Activated CD4-positive, alpha-beta T cell treated with anti-CD3 and anti-CD28 coated beads for 36 hours (primary cell): ENCODE results near the gene OSGIN1. TPM values are rescaled to one million over a fixed set of nuclear protein-coding genes. Genes with fewer than 3 reads are reported as not detected.

Experiments used
- ATAC-seq: fragments of 200-7000 bp; cut with Tn5 transposase; one replicate; pipeline ENCODE4 v1.10.0; 2021; ENCODE audit warnings: mild to moderate bottlenecking, moderate library complexity
- CTCF ChIA-PET: fragments of 350-600 bp; sonication (Branson Sonifier 250); formaldehyde crosslinking; loops from one replicate; lab custom pipeline; 2021; ENCODE audit warnings: antibody characterized with exemption; lab: Charles Lee
- POLR2A ChIA-PET: fragments of 350-600 bp; sonication (Branson Sonifier 250); formaldehyde crosslinking; loops from one replicate; lab custom pipeline; 2021; ENCODE audit warnings: antibody characterized with exemption, inconsistent platforms; lab: Charles Lee
- DNase-seq: peaks from one replicate; pipeline ENCODE4 v3.0.0-alpha.2; 2020
- H3K27ac Mint-ChIP-seq: one replicate; pipeline ENCODE4 v1.8.0; 2021; ENCODE audit warnings: mixed read lengths
- H3K27me3 Mint-ChIP-seq: one replicate; pipeline ENCODE4 v1.8.0; 2021; ENCODE audit warnings: mixed read lengths
- H3K36me3 Mint-ChIP-seq: one replicate; pipeline ENCODE4 v1.8.0; 2021; ENCODE audit warnings: low read depth, mixed read lengths
- H3K4me1 Mint-ChIP-seq: one replicate; pipeline ENCODE4 v1.8.0; 2021; ENCODE audit warnings: mixed read lengths
- H3K4me3 Mint-ChIP-seq: one replicate; pipeline ENCODE4 v1.8.0; 2021; ENCODE audit warnings: mild to moderate bottlenecking, moderate library complexity, mixed read lengths
- H3K9me3 Mint-ChIP-seq: one replicate; pipeline ENCODE4 v1.8.0; 2021; ENCODE audit warnings: low read depth, mixed read lengths
- intact Hi-C, 2 experiments: fragments of 100-400 bp; cut with DNase I in 1 of 2; cut with micrococcal nuclease in 1 of 2; formaldehyde crosslinking; loops; one replicate each; pipeline versions ENCODE4 v1.14.2 to v1.15.1; 2022 to 2024; cut with DNase I, micrococcal nuclease
- total RNA-seq, 2 experiments: library from RNA; stranded (reverse); gene quantifications; one replicate each; pipeline ENCODE4 v1.2.3, GENCODE V29; 2021

The OSGIN1 gene
- total RNA-seq, 2 experiments from 2014 or later: 0.75 to 1.0 TPM

DNA sequence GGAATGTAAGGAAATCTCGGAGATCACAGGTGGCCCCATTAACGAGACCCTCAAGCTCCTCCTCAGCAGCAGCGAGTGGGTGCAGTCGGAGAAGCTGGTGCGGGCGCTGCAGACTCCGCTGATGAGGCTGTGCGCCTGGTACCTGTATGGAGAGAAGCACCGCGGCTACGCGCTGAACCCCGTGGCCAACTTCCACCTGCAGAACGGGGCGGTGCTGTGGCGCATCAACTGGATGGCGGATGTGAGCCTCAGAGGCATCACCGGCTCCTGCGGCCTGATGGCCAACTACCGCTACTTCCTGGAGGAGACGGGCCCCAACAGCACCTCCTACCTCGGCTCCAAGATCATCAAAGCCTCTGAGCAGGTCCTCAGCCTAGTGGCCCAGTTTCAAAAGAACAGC lies 38.0 kb upstream of the OSGIN1 start:
- no peak for ATAC-seq
- no peak overlapping the region for H3K4me3 Mint-ChIP-seq
- H3K27me3 Mint-ChIP-seq: no peaks in the 10 kb centered on the region
- CTCF ChIA-PET: interaction anchor here (1.0 to 1.5 kb wide), 2 partner anchors 11 to 12 kb away, joined by 4 to 6 read pairs; no protein-coding TSS in a partner anchor
- intact Hi-C loops: no loop called here
- no peaks in the 10 kb centered on the region for H3K4me1 Mint-ChIP-seq
- H3K36me3 Mint-ChIP-seq: peaks cover 41% of the 10 kb centered on the region
- H3K9me3 Mint-ChIP-seq: no peaks in the 10 kb centered on the region
- no peak for DNase-seq
- POLR2A ChIA-PET: no interaction called here
- no peak overlapping the region for H3K27ac Mint-ChIP-seq

DNA sequence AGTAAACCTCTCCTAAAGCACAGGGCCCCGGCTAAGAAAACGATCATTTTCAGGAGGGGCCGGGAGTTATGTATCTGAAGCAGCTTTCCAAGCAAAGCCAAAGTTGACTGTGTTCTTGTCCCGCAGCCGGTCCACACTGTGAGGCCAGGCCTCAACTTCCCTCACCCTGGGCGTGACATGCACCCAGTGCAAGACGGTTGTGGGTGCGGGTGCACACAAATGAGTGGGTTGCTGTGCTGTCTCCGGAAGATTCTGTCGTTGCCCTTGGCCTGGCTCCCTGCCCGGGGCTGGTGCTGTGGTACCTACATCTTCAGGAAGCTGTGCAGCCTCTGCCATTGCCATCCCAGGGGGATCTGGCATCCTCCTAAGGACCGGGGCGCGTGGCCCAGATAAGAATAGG lies 37.5 kb upstream of the OSGIN1 start:
- intact Hi-C loops: no loop called here
- DNase-seq: no peak
- no peaks in the 10 kb centered on the region for H3K27me3 Mint-ChIP-seq
- CTCF ChIA-PET: no interaction called here
- H3K4me1 Mint-ChIP-seq: no peaks in the 10 kb centered on the region
- peaks cover 40% of the 10 kb centered on the region for H3K36me3 Mint-ChIP-seq
- H3K27ac Mint-ChIP-seq: no peak overlapping the region
- no peaks in the 10 kb centered on the region for H3K9me3 Mint-ChIP-seq
- no peak overlapping the region for H3K4me3 Mint-ChIP-seq
- ATAC-seq: no peak
- POLR2A ChIA-PET: no interaction called here

DNA sequence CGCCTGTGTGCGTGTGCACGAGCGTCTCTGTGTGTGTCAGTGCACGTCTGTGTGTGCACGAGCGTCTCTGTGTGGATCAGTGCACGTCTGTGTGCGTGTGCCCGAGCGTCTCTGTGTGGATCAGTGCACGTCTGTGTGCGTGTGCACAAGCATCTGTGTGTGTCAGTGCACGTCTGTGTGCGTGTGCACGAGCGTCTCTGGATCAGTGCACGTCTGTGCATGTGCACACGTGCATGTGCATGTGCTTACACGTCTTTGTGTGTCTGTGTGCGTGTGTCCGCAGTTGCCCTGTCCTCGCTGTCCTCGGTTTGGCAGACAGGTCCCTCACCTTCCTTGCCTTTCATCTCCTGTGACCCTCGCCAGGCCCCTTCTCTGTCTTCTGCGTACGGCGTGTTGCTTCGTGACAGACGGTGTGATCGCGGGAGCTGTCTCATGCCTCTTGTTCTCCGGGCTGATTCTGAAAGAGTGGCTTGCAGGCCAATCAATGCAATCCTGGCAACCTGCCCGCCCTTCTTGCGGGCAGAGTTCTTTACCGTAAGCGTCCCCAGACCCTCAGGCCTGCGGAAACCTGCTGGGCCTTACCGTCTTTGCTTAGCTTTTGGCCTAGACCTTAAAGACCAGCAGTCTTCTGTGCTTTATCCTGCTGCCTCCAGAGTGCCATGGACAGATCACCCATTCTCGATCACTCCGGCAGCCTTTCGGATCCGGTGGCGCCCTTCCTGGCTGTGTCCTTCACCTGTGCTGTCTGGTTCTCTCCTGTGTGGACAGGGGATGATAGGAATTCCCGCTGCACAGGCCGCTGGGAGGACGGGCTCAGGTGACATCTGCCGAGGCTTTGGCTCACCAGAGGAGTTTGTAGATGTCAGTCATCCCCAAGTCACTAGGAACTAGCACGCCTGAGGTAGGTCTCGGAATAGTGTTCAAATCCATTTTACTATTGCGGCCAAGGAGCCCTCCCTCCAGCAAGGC lies 35.6 kb upstream of the OSGIN1 start:
- ATAC-seq (no peak), DNase-seq (no peak)
- no peak overlapping the region for H3K27ac Mint-ChIP-seq
- H3K27me3 Mint-ChIP-seq: no peaks in the 10 kb centered on the region
- intact Hi-C loops: no loop called here
- POLR2A ChIA-PET: no interaction called here
- no peaks in the 10 kb centered on the region for H3K4me1 Mint-ChIP-seq
- CTCF ChIA-PET: no interaction called here
- peaks cover 35% of the 10 kb centered on the region for H3K36me3 Mint-ChIP-seq
- H3K9me3 Mint-ChIP-seq: no peaks in the 10 kb centered on the region
- H3K4me3 Mint-ChIP-seq: no peak overlapping the region

DNA sequence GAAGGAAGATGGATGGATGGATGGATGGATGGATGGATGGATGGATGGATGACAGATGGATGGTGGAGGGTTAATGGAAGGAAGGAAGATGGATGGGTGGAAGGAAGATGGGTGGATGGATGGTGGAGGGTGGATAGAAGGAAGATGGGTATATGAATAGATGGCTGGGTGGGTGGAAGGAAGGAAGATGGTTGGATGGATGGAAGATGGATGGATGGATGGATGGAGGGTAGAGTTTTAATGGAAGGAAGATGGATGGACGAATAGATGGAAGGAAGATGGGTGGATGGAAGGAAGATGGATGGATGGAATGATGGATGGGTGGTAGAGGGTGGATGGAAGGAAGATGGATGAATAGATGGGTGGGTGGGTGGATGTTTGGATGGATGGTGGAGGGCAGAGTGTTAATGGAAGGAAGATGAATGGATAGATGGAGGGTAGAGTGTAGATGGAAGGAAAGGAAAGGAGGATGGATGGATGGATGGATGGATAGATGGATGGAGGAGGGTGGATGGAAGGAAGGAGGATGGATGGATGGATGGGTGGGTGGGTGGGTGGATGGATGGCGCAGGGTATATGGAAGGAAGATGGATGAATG lies 32.0 kb upstream of the OSGIN1 start:
- intact Hi-C loops: no loop called here
- DNase-seq (no peak), ATAC-seq (no peak)
- Mint-ChIP-seq H3K4me1 (no peaks in the 10 kb centered on the region), H3K9me3 (no peaks in the 10 kb centered on the region), H3K27ac (no peak overlapping the region), H3K27me3 (no peaks in the 10 kb centered on the region), H3K36me3 (peaks cover 27% of the 10 kb centered on the region), H3K4me3 (no peak overlapping the region)
- ChIA-PET POLR2A (no interaction called here), CTCF (interaction anchor here (0.7 kb wide), 1 partner anchor 165 kb away, joined by 5 read pairs; no protein-coding TSS in a partner anchor)

DNA sequence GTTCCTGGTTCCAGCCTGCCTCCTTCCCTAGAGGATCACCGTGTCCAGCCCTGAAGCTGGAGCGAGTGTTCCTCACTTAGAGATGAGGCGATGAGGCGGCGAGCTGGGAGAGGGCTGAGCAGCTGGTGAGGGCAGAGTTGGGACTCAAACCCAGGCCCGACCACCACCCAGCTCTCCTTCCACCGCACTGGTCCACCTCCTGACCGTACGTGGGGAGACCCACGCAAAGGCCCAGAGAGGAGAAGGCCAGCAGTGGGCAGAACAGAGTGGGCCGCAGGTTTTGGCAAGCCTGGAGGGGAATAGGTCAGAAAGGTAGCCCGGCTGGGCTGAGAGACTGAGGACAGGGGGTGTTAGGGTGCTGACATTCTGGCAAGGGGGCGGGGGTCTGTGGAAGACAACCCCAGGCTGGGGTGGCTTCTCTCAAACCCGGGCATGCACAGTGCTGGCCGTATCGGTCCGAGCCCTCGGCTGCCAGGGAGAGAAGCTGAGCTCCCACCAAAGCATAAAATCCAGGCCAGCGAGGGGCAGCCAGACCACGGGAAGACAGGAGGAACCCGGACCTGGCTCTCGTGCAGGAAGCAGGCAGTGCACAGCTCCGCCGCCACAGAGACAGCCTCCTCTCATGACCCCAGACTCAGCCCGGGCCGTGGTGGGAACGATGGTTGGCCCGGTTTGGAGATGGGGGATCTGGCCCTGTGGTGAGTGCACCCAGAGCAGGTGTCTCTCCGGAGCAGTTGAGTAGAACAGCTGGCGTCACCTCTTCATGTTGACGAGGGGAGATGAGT lies 29.3 kb upstream of the OSGIN1 start:
- Mint-ChIP-seq H3K27ac (no peak overlapping the region), H3K27me3 (no peaks in the 10 kb centered on the region), H3K4me1 (no peaks in the 10 kb centered on the region), H3K9me3 (no peaks in the 10 kb centered on the region), H3K4me3 (no peak overlapping the region), H3K36me3 (peaks cover 6% of the 10 kb centered on the region)
- intact Hi-C loops: no loop called here
- ChIA-PET POLR2A (no interaction called here), CTCF (interaction anchor here (1.0 to 1.2 kb wide), 2 partner anchors 24 to 30 kb away, joined by 3 to 4 read pairs; no protein-coding TSS in a partner anchor)
- DNase-seq (no peak), ATAC-seq (no peak)

DNA sequence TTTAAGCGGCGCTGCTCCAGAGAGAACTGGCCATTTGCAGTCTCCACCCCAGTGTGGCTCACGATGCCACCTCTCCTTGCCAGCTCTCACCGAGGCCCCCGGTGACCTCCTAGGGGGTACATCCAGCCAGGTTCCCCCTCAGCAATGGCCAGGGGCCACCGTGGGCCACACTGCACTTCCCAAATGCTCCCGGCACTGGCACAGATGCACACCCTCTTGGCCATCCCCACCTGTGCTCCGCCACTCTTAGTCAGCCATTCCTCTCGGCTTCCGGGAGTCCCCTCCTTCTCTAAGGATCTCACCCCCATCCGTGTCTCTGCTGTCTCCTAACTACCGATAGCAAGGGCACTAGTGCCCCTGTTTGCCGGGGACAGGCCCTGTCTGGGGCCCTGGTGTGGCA lies 28.4 kb upstream of the OSGIN1 start:
- peaks cover 2% of the 10 kb centered on the region for H3K36me3 Mint-ChIP-seq
- ATAC-seq: no peak
- no peaks in the 10 kb centered on the region for H3K9me3 Mint-ChIP-seq
- ChIA-PET CTCF (no interaction called here), POLR2A (no interaction called here)
- no peaks in the 10 kb centered on the region for H3K4me1 Mint-ChIP-seq
- DNase-seq: no peak
- H3K27me3 Mint-ChIP-seq: no peaks in the 10 kb centered on the region
- intact Hi-C loops: no loop called here
- no peak overlapping the region for H3K4me3 Mint-ChIP-seq
- no peak overlapping the region for H3K27ac Mint-ChIP-seq

DNA sequence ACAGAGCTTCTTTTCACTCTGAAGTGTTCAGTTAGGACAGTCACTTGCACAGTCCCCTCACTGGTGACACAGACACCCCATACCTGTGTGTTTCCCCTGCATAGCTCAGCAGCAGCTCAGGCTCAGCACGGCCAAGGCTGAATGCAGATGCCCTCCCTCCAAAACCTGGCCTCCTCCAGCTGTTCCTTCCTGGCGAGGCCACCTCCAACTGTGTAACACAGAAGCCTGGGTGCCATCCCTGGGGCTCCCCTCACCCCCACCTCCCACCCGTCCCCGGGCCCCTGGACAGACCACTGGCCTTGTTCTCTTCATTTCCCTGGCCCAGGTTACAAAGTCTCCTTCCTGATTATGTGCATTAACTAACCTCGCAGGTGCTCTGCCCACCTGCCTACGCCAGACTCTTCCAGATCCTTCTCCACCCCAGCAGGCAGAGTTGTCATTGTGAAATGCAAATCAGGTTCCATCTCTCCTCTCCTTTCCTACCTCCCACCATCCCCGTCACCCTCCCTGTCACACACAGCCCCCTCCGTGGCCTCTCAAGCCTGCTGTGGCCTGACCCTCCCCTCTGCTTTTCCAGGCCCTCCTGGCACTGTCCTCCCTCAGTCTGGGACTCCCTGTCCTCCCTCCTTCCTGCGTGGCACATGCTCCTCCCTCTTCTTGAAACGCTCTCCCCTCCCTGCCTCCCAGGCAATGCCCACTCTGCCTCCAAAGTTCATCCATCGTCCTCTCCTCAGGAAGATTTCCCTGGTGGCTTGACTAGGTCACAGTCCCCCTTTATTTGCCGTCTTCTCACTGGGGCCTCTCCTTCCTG lies 27.7 kb upstream of the OSGIN1 start:
- no peak for ATAC-seq
- Mint-ChIP-seq H3K4me1 (no peaks in the 10 kb centered on the region), H3K27ac (no peak overlapping the region), H3K36me3 (no peaks in the 10 kb centered on the region), H3K4me3 (no peak overlapping the region), H3K27me3 (no peaks in the 10 kb centered on the region), H3K9me3 (no peaks in the 10 kb centered on the region)
- DNase-seq: no peak
- intact Hi-C loops: no loop called here
- ChIA-PET CTCF (interaction anchor here (1.0 to 2.6 kb wide), 2 partner anchors 11 kb away, joined by 6 to 9 read pairs; no protein-coding TSS in a partner anchor), POLR2A (no interaction called here)

DNA sequence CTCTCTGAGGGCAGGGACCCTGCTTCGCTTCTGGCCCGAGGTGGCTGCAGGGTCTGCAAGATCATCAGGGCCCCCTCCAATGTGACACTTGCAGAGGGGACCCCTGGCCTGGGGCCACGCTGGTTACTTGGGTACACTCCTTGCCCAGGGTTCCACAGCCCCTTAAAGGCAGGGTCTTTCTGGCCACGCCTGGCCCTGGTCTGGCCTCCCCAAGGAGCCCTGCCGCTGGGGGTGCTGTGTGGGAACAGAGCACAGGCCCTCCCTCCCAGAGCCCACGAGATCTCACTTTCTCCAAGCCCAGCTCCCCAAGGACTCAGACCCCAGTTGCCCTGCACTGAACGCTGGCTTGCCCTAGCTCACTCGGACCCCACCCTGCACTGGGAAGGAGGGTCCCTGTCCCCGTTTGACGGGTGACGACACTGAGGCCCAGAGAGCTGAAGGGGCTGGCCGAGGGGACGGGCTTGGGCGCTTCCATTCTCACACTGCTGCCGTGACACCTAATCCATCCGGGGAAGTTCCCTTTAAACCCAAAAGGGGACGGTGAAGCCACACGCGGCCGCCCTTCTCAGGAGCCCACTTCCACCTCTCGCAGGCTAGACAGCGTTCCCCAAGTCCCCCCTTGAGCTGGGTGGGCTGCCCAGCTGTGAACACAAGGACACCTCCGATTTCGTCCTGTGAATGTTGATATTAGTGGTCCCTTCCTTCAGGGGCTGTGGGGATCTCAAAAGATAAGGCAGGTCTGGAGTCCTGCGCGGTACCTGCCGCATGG lies 26.9 kb upstream of the OSGIN1 start:
- intact Hi-C loops: loop anchor here in 1 of 2 experiments (1.0 kb wide), 1 partner anchor 139 kb away; no protein-coding TSS in a partner anchor

DNA sequence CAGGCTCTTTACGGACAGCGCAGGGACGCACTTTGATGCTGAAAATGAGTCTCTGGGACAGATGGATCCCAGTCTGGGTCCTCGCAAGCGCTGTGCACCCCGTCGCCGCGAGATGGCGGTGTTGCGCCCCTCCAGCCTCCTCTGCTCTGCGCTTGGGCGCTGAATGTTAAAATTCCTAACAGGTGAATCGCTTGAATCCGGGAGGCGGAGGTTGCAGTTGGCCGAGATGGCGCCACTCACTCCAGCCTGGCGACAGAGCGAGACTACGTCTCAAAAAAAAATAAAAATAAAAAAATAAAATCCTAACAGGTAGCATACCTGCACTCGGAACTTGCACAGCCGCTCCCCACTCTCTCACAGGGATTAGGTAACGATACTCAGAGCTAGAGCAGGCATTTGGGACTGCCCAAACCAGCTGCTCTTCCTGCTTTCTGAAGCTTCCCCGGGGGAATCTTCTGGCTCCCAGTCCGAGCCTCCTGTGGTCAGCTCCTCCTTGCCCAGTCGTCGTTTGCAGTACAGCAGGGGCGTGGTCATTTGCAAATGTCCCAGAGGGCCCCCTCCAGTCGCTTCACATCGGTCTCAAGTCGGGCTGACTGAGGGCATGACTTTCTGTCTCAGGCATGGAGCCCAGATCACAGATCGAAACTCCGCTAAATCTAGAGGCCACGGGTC lies 26.2 kb upstream of the OSGIN1 start:
- no peak overlapping the region for H3K27ac Mint-ChIP-seq
- no peaks in the 10 kb centered on the region for H3K4me1 Mint-ChIP-seq
- ATAC-seq (peak; percentile 93), DNase-seq (peak; percentile 81)
- H3K9me3 Mint-ChIP-seq: no peaks in the 10 kb centered on the region
- no peak overlapping the region for H3K4me3 Mint-ChIP-seq
- POLR2A ChIA-PET: no interaction called here
- intact Hi-C loops: loop anchor here in 1 of 2 experiments (1.0 kb wide), 1 partner anchor 138 kb away; no protein-coding TSS in a partner anchor
- H3K36me3 Mint-ChIP-seq: no peaks in the 10 kb centered on the region
- H3K27me3 Mint-ChIP-seq: no peaks in the 10 kb centered on the region
- CTCF ChIA-PET: interaction anchor here (0.6 to 2.6 kb wide), 15 partner anchors 10 to 1779 kb away, joined by 3 to 9 read pairs (median 4); partner anchors contain the start of gene OSGIN1

More for the DNA sequence above, 26.9 kb upstream of the OSGIN1 start:
- ATAC-seq (no peak), DNase-seq (no peak)
- no peaks in the 10 kb centered on the region for H3K4me1 Mint-ChIP-seq
- H3K27me3 Mint-ChIP-seq: no peaks in the 10 kb centered on the region
- no peak overlapping the region for H3K27ac Mint-ChIP-seq
- ChIA-PET CTCF (interaction anchor here (0.6 to 2.6 kb wide), 10 partner anchors 10 to 204 kb away, joined by 3 to 9 read pairs (median 6); partner anchors contain the start of gene OSGIN1), POLR2A (no interaction called here)
- H3K9me3 Mint-ChIP-seq: no peaks in the 10 kb centered on the region
- H3K36me3 Mint-ChIP-seq: no peaks in the 10 kb centered on the region
- no peak overlapping the region for H3K4me3 Mint-ChIP-seq
